ENCODE measurements around the gene PACS2.

GRCh38 chr14:105333613-105334364 lies 19.2 kb downstream of the PACS2 start:
- TF ChIP-seq CTCF (IDR thresholded peaks at IDR 0.05; ENCODE audit: poor library complexity) (no peak), EZH2 (IDR thresholded peaks at IDR 0.05; ENCODE audit: borderline replicate concordance) (no peak)
